ENCODE data around the gene PPP4R4. TPM values are rescaled to one million over a fixed set of nuclear protein-coding genes. Genes with fewer than 3 reads are reported as not detected.

Gene PPP4R4
- total RNA-seq, 4 donors from 2014 or later: 0.24 to 4.4 (median 1.3) TPM

- WGBS: 81% methylated on average over 1 of the region's 1 CpG
- peaks cover 13% of the 10 kb centered on the region for H3K27me3 ChIP-seq
- TF ChIP-seq POLR2AphosphoS5 (IDR thresholded peaks at IDR 0.05) (no peak), POLR2A (IDR thresholded peaks at IDR 0.05) (no peak), EP300 (IDR thresholded peaks at IDR 0.05) (no peak), CTCF (IDR thresholded peaks at IDR 0.05) (no peak)
- no peak for DNase-seq (ENCODE audit: low spot score in 2 of 2)
- H3K4me3 ChIP-seq: no peak overlapping the region
- H3K9me3 ChIP-seq: no peaks in the 10 kb centered on the region
- H3K27ac ChIP-seq: no peak overlapping the region
- H3K4me1 ChIP-seq: peaks cover 32% of the 10 kb centered on the region
- H3K36me3 ChIP-seq: no peaks in the 10 kb centered on the region
Observed at GRCh38 chr14:94177806-94178205, 3.7 kb downstream of the PPP4R4 start.

- H3K4me1 ChIP-seq: peaks cover 26% of the 10 kb centered on the region
- H3K9me3 ChIP-seq: no peaks in the 10 kb centered on the region
- DNase-seq (ENCODE audit: low spot score in 2 of 2): no peak
- H3K27me3 ChIP-seq: peaks cover 12% of the 10 kb centered on the region
- WGBS: 91% methylated on average over 2 of the region's 2 CpGs
- no peak overlapping the region for H3K4me3 ChIP-seq
- H3K27ac ChIP-seq: no peak overlapping the region
- TF ChIP-seq POLR2AphosphoS5 (IDR thresholded peaks at IDR 0.05) (no peak), POLR2A (IDR thresholded peaks at IDR 0.05) (no peak), EP300 (IDR thresholded peaks at IDR 0.05) (no peak), CTCF (IDR thresholded peaks at IDR 0.05) (no peak)
- no peaks in the 10 kb centered on the region for H3K36me3 ChIP-seq
Observed at GRCh38 chr14:94179244-94179643, 5.1 kb downstream of the PPP4R4 start.

GRCh38 chr14:94180655-94181271 is 6.6 kb downstream of the PPP4R4 start:
- no peaks in the 10 kb centered on the region for H3K27me3 ChIP-seq
- 16% methylated on average over 4 of the region's 4 CpGs for WGBS
- no peaks in the 10 kb centered on the region for H3K36me3 ChIP-seq
- no peak overlapping the region for H3K27ac ChIP-seq
- DNase-seq (ENCODE audit: low spot score in 2 of 2): no peak
- H3K4me3 ChIP-seq: peak overlapping the region; percentile 10
- H3K9me3 ChIP-seq: no peaks in the 10 kb centered on the region
- TF ChIP-seq CTCF (IDR thresholded peaks at IDR 0.05) (peak; percentile 29 to 36), EP300 (IDR thresholded peaks at IDR 0.05) (no peak)
- H3K4me1 ChIP-seq: peaks cover 11% of the 10 kb centered on the region

- no peaks in the 10 kb centered on the region for H3K27me3 ChIP-seq
- WGBS: 57% methylated on average over 2 of the region's 2 CpGs
Observed at GRCh38 chr14:94181835-94182234, 7.7 kb downstream of the PPP4R4 start.

GRCh38 chr14:94192536-94192935 is 18.4 kb downstream of the PPP4R4 start:
- Histone ChIP-seq H3K4me3 (no peak overlapping the region), H3K4me1 (no peaks in the 10 kb centered on the region), H3K9me3 (peaks cover 4% of the 10 kb centered on the region), H3K27ac (no peak overlapping the region), H3K36me3 (no peaks in the 10 kb centered on the region), H3K27me3 (no peaks in the 10 kb centered on the region)
- no peak for DNase-seq (ENCODE audit: low spot score in 2 of 2)
- WGBS: 71% methylated on average over 1 of the region's 1 CpG
- TF ChIP-seq CTCF (IDR thresholded peaks at IDR 0.05) (no peak), POLR2A (IDR thresholded peaks at IDR 0.05) (no peak), EP300 (IDR thresholded peaks at IDR 0.05) (no peak), POLR2AphosphoS5 (IDR thresholded peaks at IDR 0.05) (no peak)

More at GRCh38 chr14:94181835-94182234, 7.7 kb downstream of the PPP4R4 start:
- Histone ChIP-seq H3K27ac (no peak overlapping the region), H3K4me3 (no peak overlapping the region), H3K9me3 (no peaks in the 10 kb centered on the region), H3K4me1 (peaks cover 8% of the 10 kb centered on the region), H3K36me3 (no peaks in the 10 kb centered on the region)
- TF ChIP-seq CTCF (IDR thresholded peaks at IDR 0.05) (no peak), POLR2AphosphoS5 (IDR thresholded peaks at IDR 0.05) (no peak), POLR2A (IDR thresholded peaks at IDR 0.05) (no peak), EP300 (IDR thresholded peaks at IDR 0.05) (no peak)
- DNase-seq (ENCODE audit: low spot score in 2 of 2): no peak
